RWPE2 (cell line): ENCODE results near the gene FBLN5.

ENCODE experiments used
- ATAC-seq: fragments of 200-7000 bp; cut with Tn5 transposase; 3 replicates; pipeline ENCODE4 v1.9.1; 2021; ENCODE audit warnings: low read depth
- DNase-seq: peaks from one replicate; pipeline ENCODE4 v3.0.0-alpha.2; 2020; ENCODE audit warnings: low spot score
- H3K27ac ChIP-seq: fragments of 450-650 bp; 2 replicates; pipeline ENCODE4 v1.5.1; 2017; ENCODE audit warnings: mild to moderate bottlenecking; ENCODE audit not compliant: poor library complexity, severe bottlenecking
- H3K27me3 ChIP-seq: fragments of 250-450 bp; sonication (Bioruptor Pico); 2 replicates; pipeline ENCODE4 v1.5.1; 2021; ENCODE audit warnings: mild to moderate bottlenecking, moderate library complexity; ENCODE audit not compliant: insufficient read depth, poor library complexity, severe bottlenecking
- H3K36me3 ChIP-seq: fragments of 250-450 bp; sonication (Bioruptor Pico); 2 replicates; pipeline ENCODE4 v1.5.1; 2020; ENCODE audit warnings: low read depth, mild to moderate bottlenecking, moderate library complexity
- H3K4me1 ChIP-seq: fragments of 250-450 bp; sonication (Bioruptor Pico); 2 replicates; pipeline ENCODE4 v1.5.1; 2021; ENCODE audit warnings: mild to moderate bottlenecking, moderate library complexity; ENCODE audit not compliant: insufficient read depth, poor library complexity, severe bottlenecking
- H3K4me3 ChIP-seq: fragments of 250-450 bp; sonication (Bioruptor Pico); 2 replicates; pipeline ENCODE4 v1.5.1; 2021; ENCODE audit warnings: mild to moderate bottlenecking, moderate library complexity; ENCODE audit not compliant: severe bottlenecking
- H3K9me3 ChIP-seq: fragments of 250-450 bp; sonication (Bioruptor Pico); 2 replicates; pipeline ENCODE4 v1.5.1; 2021; ENCODE audit warnings: mild to moderate bottlenecking, moderate library complexity; ENCODE audit not compliant: severe bottlenecking
- TF ChIP-seq, protein P1 (sequence below): fragments of 450-650 bp; IDR thresholded peaks from one replicate; pipeline ENCODE4 v1.5.1; 2017; ENCODE audit warnings: mild to moderate bottlenecking, moderate library complexity; ENCODE audit not compliant: poor library complexity, severe bottlenecking

FBLN5 gene

DNA sequence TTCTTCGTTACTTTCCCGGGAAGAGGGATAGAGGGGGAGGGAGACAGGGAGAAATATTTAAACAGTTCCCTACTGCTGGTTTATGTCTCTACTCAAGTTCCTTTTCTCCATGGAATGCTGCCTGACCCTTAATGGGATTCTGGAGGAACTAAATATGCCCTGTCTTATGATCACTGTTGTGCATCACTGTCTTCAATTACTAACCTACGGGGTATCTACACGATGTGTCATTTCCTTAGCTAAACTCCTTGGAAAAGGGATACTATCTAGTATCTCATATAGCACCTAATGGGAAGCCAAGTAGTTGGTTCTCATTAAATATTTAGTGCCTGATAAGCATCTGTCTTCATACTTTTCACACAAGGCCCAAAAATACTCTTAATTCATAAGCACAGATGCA is 37.5 kb upstream of the FBLN5 start:
- peak; percentile 47; the same call in 1 of the 3 replicates for ATAC-seq
- Histone ChIP-seq H3K27ac (peak overlapping the region; percentile 70), H3K4me1 (peaks cover 13% of the 10 kb centered on the region), H3K36me3 (peaks cover 58% of the 10 kb centered on the region), H3K27me3 (no peaks in the 10 kb centered on the region), H3K9me3 (no peaks in the 10 kb centered on the region), H3K4me3 (no peak overlapping the region)
- DNase-seq: no peak
- TF ChIP-seq, protein P1, sequence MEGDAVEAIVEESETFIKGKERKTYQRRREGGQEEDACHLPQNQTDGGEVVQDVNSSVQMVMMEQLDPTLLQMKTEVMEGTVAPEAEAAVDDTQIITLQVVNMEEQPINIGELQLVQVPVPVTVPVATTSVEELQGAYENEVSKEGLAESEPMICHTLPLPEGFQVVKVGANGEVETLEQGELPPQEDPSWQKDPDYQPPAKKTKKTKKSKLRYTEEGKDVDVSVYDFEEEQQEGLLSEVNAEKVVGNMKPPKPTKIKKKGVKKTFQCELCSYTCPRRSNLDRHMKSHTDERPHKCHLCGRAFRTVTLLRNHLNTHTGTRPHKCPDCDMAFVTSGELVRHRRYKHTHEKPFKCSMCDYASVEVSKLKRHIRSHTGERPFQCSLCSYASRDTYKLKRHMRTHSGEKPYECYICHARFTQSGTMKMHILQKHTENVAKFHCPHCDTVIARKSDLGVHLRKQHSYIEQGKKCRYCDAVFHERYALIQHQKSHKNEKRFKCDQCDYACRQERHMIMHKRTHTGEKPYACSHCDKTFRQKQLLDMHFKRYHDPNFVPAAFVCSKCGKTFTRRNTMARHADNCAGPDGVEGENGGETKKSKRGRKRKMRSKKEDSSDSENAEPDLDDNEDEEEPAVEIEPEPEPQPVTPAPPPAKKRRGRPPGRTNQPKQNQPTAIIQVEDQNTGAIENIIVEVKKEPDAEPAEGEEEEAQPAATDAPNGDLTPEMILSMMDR: no peak

DNA sequence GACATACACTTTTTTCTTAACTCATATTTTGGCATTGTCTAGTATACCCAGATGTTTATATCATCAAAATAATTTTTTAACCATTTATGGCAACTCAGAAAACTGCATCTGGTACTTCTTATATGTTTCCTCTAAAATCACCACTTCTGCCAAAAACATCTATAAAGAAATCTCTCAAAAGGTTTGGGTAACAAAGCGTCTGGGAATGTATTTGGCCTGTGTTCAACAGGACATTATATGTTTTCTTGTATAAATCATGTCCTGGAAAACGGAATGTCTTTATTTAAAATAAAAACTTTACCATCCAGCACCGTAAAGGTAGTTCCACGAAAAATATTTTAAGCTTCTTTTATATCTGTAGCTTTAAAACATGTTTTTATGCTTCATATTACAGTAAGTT is 36.1 kb upstream of the FBLN5 start:
- DNase-seq: no peak
- Histone ChIP-seq H3K9me3 (no peaks in the 10 kb centered on the region), H3K27me3 (no peaks in the 10 kb centered on the region), H3K4me1 (peaks cover 20% of the 10 kb centered on the region), H3K27ac (peak overlapping the region; percentile 70), H3K4me3 (no peak overlapping the region), H3K36me3 (peaks cover 52% of the 10 kb centered on the region)
- no peak for ATAC-seq
- TF ChIP-seq, protein P1: no peak

DNA sequence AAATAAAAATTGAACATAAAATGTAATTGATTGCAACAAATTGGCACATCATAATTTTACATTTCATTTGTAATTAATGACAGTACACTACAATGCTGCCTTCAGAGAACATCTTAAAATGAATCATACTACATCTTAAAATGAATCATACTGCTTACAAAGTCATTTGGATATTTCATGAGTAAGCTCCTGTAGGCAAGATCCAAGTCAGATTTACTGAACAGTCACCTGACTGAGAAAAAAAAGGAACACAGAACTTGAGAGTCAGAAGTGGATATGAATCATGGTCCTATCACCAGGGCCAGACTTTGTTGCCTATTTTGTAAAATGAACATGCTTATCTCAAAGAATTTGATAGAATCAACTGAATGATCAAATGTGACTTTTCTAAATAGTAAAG is 32.7 kb upstream of the FBLN5 start:
- H3K36me3 ChIP-seq: peaks cover 54% of the 10 kb centered on the region
- no peaks in the 10 kb centered on the region for H3K27me3 ChIP-seq
- peaks cover 15% of the 10 kb centered on the region for H3K4me1 ChIP-seq
- DNase-seq (no peak), ATAC-seq (peak; percentile 97)
- TF ChIP-seq, protein P1: no peak
- no peak overlapping the region for H3K4me3 ChIP-seq
- H3K9me3 ChIP-seq: no peaks in the 10 kb centered on the region
- peak overlapping the region; percentile 70 for H3K27ac ChIP-seq

DNA sequence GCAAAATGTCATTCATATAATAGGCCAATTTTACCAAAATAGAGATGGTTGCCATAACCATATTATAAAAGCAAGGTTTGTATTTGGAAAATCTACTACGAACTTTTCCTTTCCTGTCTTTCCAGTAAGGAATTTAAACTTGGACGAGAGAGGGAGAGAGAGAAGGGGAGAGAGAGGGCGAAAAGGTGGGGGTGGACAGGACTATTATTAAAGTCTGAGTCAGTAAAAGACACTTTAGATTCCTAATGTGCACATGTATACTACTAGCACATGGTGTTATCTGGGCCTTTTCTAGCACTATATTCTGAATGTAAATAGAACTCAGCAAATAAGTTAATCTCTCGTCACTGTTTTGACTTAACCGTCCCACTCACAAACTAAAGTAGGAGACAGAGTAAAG is 30.4 kb upstream of the FBLN5 start:
- H3K9me3 ChIP-seq: no peaks in the 10 kb centered on the region
- H3K27me3 ChIP-seq: no peaks in the 10 kb centered on the region
- peaks cover 13% of the 10 kb centered on the region for H3K4me1 ChIP-seq
- no peak for DNase-seq
- H3K36me3 ChIP-seq: peaks cover 63% of the 10 kb centered on the region
- ATAC-seq: no peak
- no peak overlapping the region for H3K27ac ChIP-seq
- no peak overlapping the region for H3K4me3 ChIP-seq
- TF ChIP-seq, protein P1: no peak

DNA sequence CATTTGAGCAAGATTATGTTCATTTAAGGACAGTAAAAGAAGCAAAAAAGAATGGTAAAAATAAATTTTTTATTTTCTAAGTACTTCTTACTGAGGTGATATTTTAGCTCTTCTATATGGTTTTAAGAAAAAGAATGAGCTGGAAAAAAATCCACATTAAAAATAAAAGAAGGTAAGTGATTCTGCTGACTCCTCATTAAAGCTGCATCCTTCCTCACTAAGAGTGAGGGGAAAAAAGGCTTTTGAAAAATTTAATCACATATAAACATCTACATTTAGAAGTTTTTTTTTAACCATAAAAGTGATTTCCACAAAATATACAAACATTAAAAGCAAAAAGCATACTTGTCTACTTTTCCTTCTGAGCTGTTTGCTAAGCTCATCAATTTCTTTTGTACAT is 28.3 kb upstream of the FBLN5 start:
- no peak for DNase-seq
- Histone ChIP-seq H3K27ac (no peak overlapping the region), H3K27me3 (no peaks in the 10 kb centered on the region), H3K36me3 (peaks cover 81% of the 10 kb centered on the region), H3K4me3 (no peak overlapping the region), H3K4me1 (peaks cover 13% of the 10 kb centered on the region), H3K9me3 (no peaks in the 10 kb centered on the region)
- ATAC-seq: no peak
- TF ChIP-seq, protein P1: no peak
